Measurements from ENCODE around the gene MARK2. TPM values are rescaled to one million over a fixed set of nuclear protein-coding genes. Genes with fewer than 3 reads are reported as not detected.

Gene MARK2
- polyA plus RNA-seq, 1 donor (not counting 4 experiments of a cell fraction or from before 2014, with no cell fraction given), result 20.8 TPM

DNA sequence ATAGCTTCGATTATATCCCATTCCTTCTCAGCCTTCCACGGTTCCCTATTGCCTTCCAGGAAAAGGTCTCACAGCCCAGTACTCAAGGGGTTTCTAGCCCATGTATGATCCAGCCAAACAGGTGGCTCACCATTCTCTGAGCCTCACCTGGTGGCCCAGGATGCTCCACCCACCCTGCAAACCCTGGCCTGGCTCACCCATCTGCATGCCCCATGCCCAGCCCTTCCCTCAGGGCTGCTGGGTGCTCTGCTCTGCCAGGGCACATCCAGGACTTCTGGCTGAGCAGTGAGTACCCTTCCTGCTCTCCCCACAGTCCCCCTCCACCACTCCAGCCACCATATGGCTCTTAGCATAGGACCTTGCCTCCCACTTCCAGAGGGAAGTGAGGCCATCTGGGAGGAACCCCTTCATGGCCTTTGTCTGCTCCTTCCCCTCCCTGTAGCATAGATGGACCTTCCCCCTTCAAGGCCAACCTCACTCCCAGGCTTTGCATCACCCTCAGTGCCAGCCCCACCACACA, 83.8 kb downstream of the MARK2 start:
- Histone ChIP-seq H3K4me2 (ENCODE audit: control insufficient read depth, extremely low read depth, insufficient read depth, low read depth, low read length) (no peak overlapping the region), H3K36me3 (ENCODE audit: control insufficient read depth in 2 of 2, extremely low read depth in 1 of 2, insufficient read depth in 2 of 2, low read length in 2 of 2) (no peaks in the 10 kb centered on the region), H3K9me1 (ENCODE audit: control insufficient read depth, extremely low read depth, insufficient read depth, low read length) (no peaks in the 10 kb centered on the region), H3K9me3 (ENCODE audit: control insufficient read depth, low read depth, low read length) (no peaks in the 10 kb centered on the region), H3K79me2 (ENCODE audit: control insufficient read depth, insufficient read depth, low read length) (no peaks in the 10 kb centered on the region), H3K9ac (ENCODE audit: control insufficient read depth, extremely low read depth, insufficient read depth, low read length) (no peak overlapping the region), H3K4me1 (ENCODE audit: control insufficient read depth, extremely low read depth, insufficient read depth, low read length) (peaks cover 5% of the 10 kb centered on the region), H3K27ac (ENCODE audit: control insufficient read depth, insufficient read depth, low read length) (no peak overlapping the region), H3K27me3 (ENCODE audit: control insufficient read depth, extremely low read depth, insufficient read depth, low read length) (no peaks in the 10 kb centered on the region), H2AFZ (ENCODE audit: control insufficient read depth, low read length) (no peak overlapping the region), H4K20me1 (ENCODE audit: control insufficient read depth, extremely low read depth, insufficient read depth, low read length) (no peaks in the 10 kb centered on the region), H3K4me3 (ENCODE audit: control insufficient read depth in 2 of 3, extremely low read depth in 1 of 3, insufficient read depth in 2 of 3, low read depth in 1 of 3, low read length in 3 of 3) (no peak overlapping the region)
- dilution Hi-C loops (cut with MboI; ENCODE audit: extremely low pct_ligation_motif_present, low sequenced_read_pairs), result no loop called here
- no peak for DNase-seq (ENCODE audit: low read depth, low spot score)
- no peak for TF ChIP-seq EZH2 (IDR thresholded peaks at IDR 0.05; ENCODE audit: low read length)
- TF ChIP-seq, protein P1, sequence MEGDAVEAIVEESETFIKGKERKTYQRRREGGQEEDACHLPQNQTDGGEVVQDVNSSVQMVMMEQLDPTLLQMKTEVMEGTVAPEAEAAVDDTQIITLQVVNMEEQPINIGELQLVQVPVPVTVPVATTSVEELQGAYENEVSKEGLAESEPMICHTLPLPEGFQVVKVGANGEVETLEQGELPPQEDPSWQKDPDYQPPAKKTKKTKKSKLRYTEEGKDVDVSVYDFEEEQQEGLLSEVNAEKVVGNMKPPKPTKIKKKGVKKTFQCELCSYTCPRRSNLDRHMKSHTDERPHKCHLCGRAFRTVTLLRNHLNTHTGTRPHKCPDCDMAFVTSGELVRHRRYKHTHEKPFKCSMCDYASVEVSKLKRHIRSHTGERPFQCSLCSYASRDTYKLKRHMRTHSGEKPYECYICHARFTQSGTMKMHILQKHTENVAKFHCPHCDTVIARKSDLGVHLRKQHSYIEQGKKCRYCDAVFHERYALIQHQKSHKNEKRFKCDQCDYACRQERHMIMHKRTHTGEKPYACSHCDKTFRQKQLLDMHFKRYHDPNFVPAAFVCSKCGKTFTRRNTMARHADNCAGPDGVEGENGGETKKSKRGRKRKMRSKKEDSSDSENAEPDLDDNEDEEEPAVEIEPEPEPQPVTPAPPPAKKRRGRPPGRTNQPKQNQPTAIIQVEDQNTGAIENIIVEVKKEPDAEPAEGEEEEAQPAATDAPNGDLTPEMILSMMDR (optimal IDR thresholded peaks at IDR 0.05 in 1 of 3, IDR thresholded peaks at IDR 0.05 in 1 of 3, conservative IDR thresholded peaks at IDR 0.05 in 1 of 3; ENCODE audit: extremely low read depth in 1 of 3, insufficient read depth in 2 of 3, low read length in 3 of 3), result no peak
- no peak for FAIRE-seq

DNA sequence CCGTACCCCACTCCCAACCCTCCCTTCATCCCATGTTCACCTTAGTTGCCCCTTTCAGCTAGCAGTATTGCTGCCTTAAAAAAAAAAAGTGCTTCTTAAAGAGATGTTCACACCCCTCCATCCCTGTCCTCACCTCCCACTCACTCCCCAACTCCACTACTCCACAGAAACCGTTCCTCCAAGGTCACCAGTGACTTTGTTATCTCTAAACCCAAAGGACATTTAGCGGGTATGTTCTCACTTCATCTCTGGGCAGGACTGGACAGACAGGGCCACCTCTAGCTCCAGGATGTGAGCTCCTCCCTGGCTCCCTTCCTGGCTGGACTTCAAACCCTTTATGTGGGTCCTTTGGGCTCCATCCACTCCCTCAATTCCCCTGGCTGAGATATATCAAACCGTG, 84.4 kb downstream of the MARK2 start:
- Histone ChIP-seq H3K27me3 (ENCODE audit: control insufficient read depth, extremely low read depth, insufficient read depth, low read length) (no peaks in the 10 kb centered on the region), H3K4me3 (ENCODE audit: control insufficient read depth in 2 of 3, extremely low read depth in 1 of 3, insufficient read depth in 2 of 3, low read depth in 1 of 3, low read length in 3 of 3) (no peak overlapping the region), H3K27ac (ENCODE audit: control insufficient read depth, insufficient read depth, low read length) (no peak overlapping the region), H3K79me2 (ENCODE audit: control insufficient read depth, insufficient read depth, low read length) (no peaks in the 10 kb centered on the region), H3K9ac (ENCODE audit: control insufficient read depth, extremely low read depth, insufficient read depth, low read length) (no peak overlapping the region), H3K9me1 (ENCODE audit: control insufficient read depth, extremely low read depth, insufficient read depth, low read length) (no peaks in the 10 kb centered on the region), H3K36me3 (ENCODE audit: control insufficient read depth in 2 of 2, extremely low read depth in 1 of 2, insufficient read depth in 2 of 2, low read length in 2 of 2) (no peaks in the 10 kb centered on the region), H3K4me2 (ENCODE audit: control insufficient read depth, extremely low read depth, insufficient read depth, low read depth, low read length) (no peak overlapping the region), H3K9me3 (ENCODE audit: control insufficient read depth, low read depth, low read length) (no peaks in the 10 kb centered on the region), H4K20me1 (ENCODE audit: control insufficient read depth, extremely low read depth, insufficient read depth, low read length) (no peaks in the 10 kb centered on the region), H3K4me1 (ENCODE audit: control insufficient read depth, extremely low read depth, insufficient read depth, low read length) (peaks cover 2% of the 10 kb centered on the region), H2AFZ (ENCODE audit: control insufficient read depth, low read length) (no peak overlapping the region)
- FAIRE-seq (no peak), DNase-seq (ENCODE audit: low read depth, low spot score) (no peak)
- no peak for TF ChIP-seq EZH2 (IDR thresholded peaks at IDR 0.05; ENCODE audit: low read length)
- TF ChIP-seq, protein P1 (optimal IDR thresholded peaks at IDR 0.05 in 1 of 3, IDR thresholded peaks at IDR 0.05 in 1 of 3, conservative IDR thresholded peaks at IDR 0.05 in 1 of 3; ENCODE audit: extremely low read depth in 1 of 3, insufficient read depth in 2 of 3, low read length in 3 of 3), result no peak
- dilution Hi-C loops (cut with MboI; ENCODE audit: extremely low pct_ligation_motif_present, low sequenced_read_pairs), result no loop called here

Data from keratinocyte (primary cell).